Measurements from ENCODE around the gene LRCH1.

Gene LRCH1

GRCh38 chr13:46536341-46536740 lies 16.6 kb upstream of the LRCH1 start:
- no peak for FAIRE-seq

- no peak for FAIRE-seq
These were observed 13.7 kb upstream of the LRCH1 start for GRCh38 chr13:46539231-46539630.

- no peak for FAIRE-seq
These were observed 11.8 kb upstream of the LRCH1 start for GRCh38 chr13:46541210-46541609.

GRCh38 chr13:46542833-46543232 lies 10.1 kb upstream of the LRCH1 start:
- FAIRE-seq = no peak

- no peak for FAIRE-seq
These were observed 9.7 kb upstream of the LRCH1 start for GRCh38 chr13:46543287-46543686.

- FAIRE-seq = no peak
These were observed 8.8 kb upstream of the LRCH1 start for GRCh38 chr13:46544208-46544607.

- no peak for FAIRE-seq
These were observed 8.2 kb upstream of the LRCH1 start for GRCh38 chr13:46544811-46545210.

- FAIRE-seq = no peak
These were observed 6.7 kb upstream of the LRCH1 start for GRCh38 chr13:46546084-46546768.

GRCh38 chr13:46550822-46551221 lies 2.1 kb upstream of the LRCH1 start:
- FAIRE-seq = no peak

- FAIRE-seq = peak; percentile 36
These were observed 1.3 kb upstream of the LRCH1 start for GRCh38 chr13:46551410-46552302.

GRCh38 chr13:46552303-46552682 lies 677 bp upstream of the LRCH1 start:
- FAIRE-seq = no peak

- FAIRE-seq = no peak
These were observed 533 bp downstream of the LRCH1 start for GRCh38 chr13:46553521-46553885.

GRCh38 chr13:46553886-46554858 lies 1.2 kb downstream of the LRCH1 start:
- FAIRE-seq = no peak

- FAIRE-seq = no peak
These were observed 2.0 kb downstream of the LRCH1 start for GRCh38 chr13:46554951-46555350.

- no peak for FAIRE-seq
These were observed 2.9 kb downstream of the LRCH1 start for GRCh38 chr13:46555722-46556417.

GRCh38 chr13:46556418-46556779 lies 3.4 kb downstream of the LRCH1 start:
- no peak for FAIRE-seq

- FAIRE-seq = no peak
These were observed 6.4 kb downstream of the LRCH1 start for GRCh38 chr13:46559272-46559805.

- FAIRE-seq = no peak
These were observed 7.8 kb downstream of the LRCH1 start for GRCh38 chr13:46560778-46561177.

GRCh38 chr13:46561286-46561685 lies 8.3 kb downstream of the LRCH1 start:
- no peak for FAIRE-seq

- no peak for FAIRE-seq
These were observed 8.7 kb downstream of the LRCH1 start for GRCh38 chr13:46561691-46562090.

GRCh38 chr13:46562152-46562551 lies 9.2 kb downstream of the LRCH1 start:
- FAIRE-seq = no peak

- no peak for FAIRE-seq
These were observed 9.6 kb downstream of the LRCH1 start for GRCh38 chr13:46562581-46562980.
